ENCODE data around the gene STAC3. TPM values are rescaled to one million over a fixed set of nuclear protein-coding genes. Genes with fewer than 3 reads are reported as not detected.
A peak's percentile ranks its signal among the peaks of the same experiment; 100 is the strongest.

STAC3 gene
- total RNA-seq, 1 experiment from 2014 or later = 2.5 TPM

GRCh38 chr12:57242329-57242690 lies 8.7 kb downstream of the STAC3 start:
- Histone ChIP-seq H3K9me3 (ENCODE audit: control insufficient read depth in 1 of 2, insufficient read depth in 1 of 2, low read depth in 1 of 2, low read length in 2 of 2) (no peaks in the 10 kb centered on the region), H2AFZ (ENCODE audit: low read depth, low read length, poor library complexity, severe bottlenecking) (no peak overlapping the region), H3K9me2 (ENCODE audit: insufficient read depth) (no peaks in the 10 kb centered on the region), H3K79me2 (ENCODE audit: insufficient read depth, low read length) (no peaks in the 10 kb centered on the region), H3K27ac (ENCODE audit: low read depth, low read length) (no peak overlapping the region), H4K20me1 (ENCODE audit: insufficient read depth) (no peaks in the 10 kb centered on the region), H3K4me3 (replicated peaks in 1 of 2; ENCODE audit: low read depth in 1 of 2, low read length in 2 of 2) (no peak overlapping the region), H3K4me1 (ENCODE audit: control insufficient read depth in 1 of 2, insufficient read depth in 2 of 2, low read length in 2 of 2) (peaks cover 42 to 62% of the 10 kb centered on the region in 2 experiments), H3K27me3 (ENCODE audit: insufficient read depth, low read length) (peaks cover 4% of the 10 kb centered on the region; the same call in 1 of the 2 replicates), H3K4me2 (ENCODE audit: low read length) (peak overlapping the region; percentile 95), H3K36me3 (ENCODE audit: control insufficient read depth in 1 of 2, insufficient read depth in 2 of 2, low read length in 2 of 2) (no peaks in the 10 kb centered on the region), H3K9ac (ENCODE audit: low read length) (no peak overlapping the region)
- no TSS peak for BruUV-seq (replicated peaks)
- DNase-seq (ENCODE audit: low read depth, low spot score) (no peak), ATAC-seq (no peak)
- ChIA-PET RAD21 (ENCODE audit: low non-redundant PET in 1 of 2, low total read pairs in 2 of 2, uncharacterized antibody in 2 of 2, unreplicated experiment in 2 of 2) (interaction anchor here in 1 of 2 experiments (2.1 kb wide), 1 partner anchor 29 kb away, joined by 13 read pairs; no protein-coding TSS in a partner anchor), POLR2A (interaction anchor here (1.0 to 1.7 kb wide), 5 partner anchors 13 to 210 kb away, joined by 3 to 8 read pairs (median 5); partner anchors contain the start of genes SHMT2 and STAT6), CTCF (interaction anchor here (1.0 to 4.6 kb wide), 17 partner anchors 9 to 220 kb away, joined by 3 to 103 read pairs (median 9); partner anchors contain the start of genes INHBE, LRP1, NXPH4 and SHMT2)
- intact Hi-C loops (cut with micrococcal nuclease) = loop anchor here (10.0 kb wide), 1 partner anchor 118 kb away; the partner anchor contains the start of gene LRP1
- TF ChIP-seq CEBPB (IDR thresholded peaks at IDR 0.05; ENCODE audit: low read depth) (no peak), MAX (IDR thresholded peaks at IDR 0.05) (no peak), SRF (IDR thresholded peaks at IDR 0.05; ENCODE audit: low read depth) (no peak), POLR2AphosphoS5 (IDR thresholded peaks at IDR 0.05; ENCODE audit: low read depth, low read length) (no peak), SIN3A (IDR thresholded peaks at IDR 0.05; ENCODE audit: low read depth) (no peak), SP1 (IDR thresholded peaks at IDR 0.05; ENCODE audit: low read depth) (no peak), JUND (IDR thresholded peaks at IDR 0.05) (no peak), RAD21 (IDR thresholded peaks at IDR 0.05; ENCODE audit: low read depth) (no peak), ELF1 (IDR thresholded peaks at IDR 0.05; ENCODE audit: borderline replicate concordance, low read depth) (no peak), REST (IDR thresholded peaks at IDR 0.05; ENCODE audit: low read depth) (no peak), TCF7L2 (IDR thresholded peaks at IDR 0.05; ENCODE audit: borderline replicate concordance, extremely low read depth, insufficient read depth, insufficient read length) (no peak), ATF3 (IDR thresholded peaks at IDR 0.05) (no peak)
